Kidney (tissue), 14 donors: ENCODE data around the gene TEPSIN. TPM values are rescaled to one million over a fixed set of nuclear protein-coding genes. Genes with fewer than 3 reads are reported as not detected.

Experiments used
- DNase-seq, 5 donors: peaks; one replicate each; pipeline ENCODE4 v3.0.0-alpha.2; 2013 to 2020
- FAIRE-seq: peaks from 2 replicates; lab custom pipeline; 2012; peaks lifted over from hg19 to GRCh38; lab: Jason Lieb, UNC
- H3K27ac ChIP-seq, 2 donors: one replicate each; pipeline ENCODE4 v1.7.0; 2013; ENCODE audit warnings: low read depth in 2 of 2, low read length in 2 of 2, inconsistent platforms in 1 of 2
- H3K27me3 ChIP-seq: one replicate; pipeline ENCODE4 v1.7.1; 2013; ENCODE audit warnings: low read length, inconsistent platforms; ENCODE audit not compliant: control insufficient read depth, insufficient read depth
- H3K36me3 ChIP-seq, 3 donors: one replicate each; pipeline versions ENCODE4 v1.7.0 to v1.7.1; 2013; ENCODE audit warnings: low read length in 3 of 3, control low read depth in 1 of 3, inconsistent platforms in 1 of 3; ENCODE audit not compliant: insufficient read depth in 3 of 3, control insufficient read depth in 2 of 3
- H3K4me1 ChIP-seq, 3 donors: one replicate each; pipeline versions ENCODE4 v1.7.0 to v1.7.1; 2013; ENCODE audit warnings: low read length in 3 of 3, inconsistent platforms in 1 of 3, low read depth in 1 of 3; ENCODE audit not compliant: control insufficient read depth in 2 of 3, insufficient read depth in 2 of 3
- H3K4me3 ChIP-seq, 3 donors: one replicate each; pipeline versions ENCODE4 v1.7.0 to v1.8.1; 2013; ENCODE audit warnings: low read length in 3 of 3, control low read depth in 1 of 3, inconsistent platforms in 1 of 3
- H3K9ac ChIP-seq, 3 donors: one replicate each; pipeline versions ENCODE4 v1.7.0 to v1.7.1; 2013; ENCODE audit warnings: low read length in 3 of 3, control low read depth in 1 of 3, inconsistent platforms in 1 of 3
- H3K9me3 ChIP-seq, 3 donors: one replicate each; pipeline versions ENCODE4 v1.7.0 to v1.7.1; 2013; ENCODE audit warnings: low read length in 3 of 3, control low read depth in 1 of 3, inconsistent platforms in 1 of 3; ENCODE audit not compliant: control insufficient read depth in 2 of 3, insufficient read depth in 1 of 3
- CTCF ChIP-seq: IDR thresholded peaks from 3 replicates; pipeline ENCODE4 v1.5.1; 2012; ENCODE audit warnings: mild to moderate bottlenecking, moderate library complexity, borderline replicate concordance; ENCODE audit not compliant: insufficient read depth; ENCODE audit errors: extremely low read depth
- intact Hi-C: fragments of 100-400 bp; cut with DNase I; formaldehyde crosslinking; loops from one replicate; pipeline ENCODE4 v1.11.1; 2022
- polyA plus RNA-seq: library from polyadenylated mRNA; stranded (reverse); fragments of 350-450 nt; fragmentation: Illumina TruSeq; extraction: RNeasy Lipid Tissue Mini Kit (QIAGEN cat#74804); gene quantifications from one replicate; pipeline ENCODE4 v1.2.3, GENCODE V29; 2014; ENCODE audit warnings: low read depth, low replicate concordance; ENCODE audit not compliant: insufficient read depth
- total RNA-seq: library from RNA; stranded (reverse); fragmentation: NEBNext Ultra II Directional; extraction: Animal tissue kit (Norgen Biotek cat#: 25700); gene quantifications from one replicate; pipeline ENCODE4 v1.2.1, GENCODE V29; 2021
- donor health status: control.
- donor health status: control.
- donor health status: control.
- donor health status: control.
- donor health status: control.
- donor health status: DM: yes; HTN: yes; CAD: no.
- donor health status: Normal renal cell carcinoma (clear cell type).

The TEPSIN gene
- total and polyA plus RNA-seq, 2 donors from 2014 or later: 13.9 to 42.8 TPM

- Histone ChIP-seq H3K27ac (no peak overlapping the region), H3K4me3 (no peak overlapping the region), H3K9me3 (no peaks in the 10 kb centered on the region), H3K27me3 (no peaks in the 10 kb centered on the region), H3K9ac (no peak overlapping the region), H3K36me3 (peaks cover 0 to 37% (median 10%) of the 10 kb centered on the region in 3 donors), H3K4me1 (peaks cover 0 to 9% (median 6%) of the 10 kb centered on the region in 3 donors)
- TF ChIP-seq CTCF: no peak
- DNase-seq (no peak), FAIRE-seq (no peak)
- intact Hi-C loops: no loop called here
These were observed 21.3 kb upstream of the TEPSIN start for GRCh38 chr17:81260171-81260570.

GRCh38 chr17:81259058-81259605, 20.3 kb upstream of the TEPSIN start:
- Histone ChIP-seq H3K4me3 (no peak overlapping the region), H3K36me3 (peaks cover 0 to 33% (median 10%) of the 10 kb centered on the region in 3 donors), H3K9me3 (no peaks in the 10 kb centered on the region), H3K27ac (no peak overlapping the region), H3K4me1 (peaks cover 0 to 12% (median 9%) of the 10 kb centered on the region in 3 donors), H3K9ac (no peak overlapping the region), H3K27me3 (no peaks in the 10 kb centered on the region)
- intact Hi-C loops: loop anchor here (10.0 kb wide), 1 partner anchor 226 kb away; no protein-coding TSS in a partner anchor
- TF ChIP-seq CTCF: no peak
- DNase-seq (no peak), FAIRE-seq (no peak)

GRCh38 chr17:81258292-81258691, 19.4 kb upstream of the TEPSIN start:
- DNase-seq: peak in 4 of 5 donors; percentile 84 to 87 (median 85)
- H3K36me3 ChIP-seq: peaks cover 0 to 24% (median 10%) of the 10 kb centered on the region in 3 donors
- no peak overlapping the region for H3K27ac ChIP-seq
- FAIRE-seq: no peak
- no peaks in the 10 kb centered on the region for H3K9me3 ChIP-seq
- H3K27me3 ChIP-seq: no peaks in the 10 kb centered on the region
- intact Hi-C loops: loop anchor here (10.0 kb wide), 1 partner anchor 227 kb away; no protein-coding TSS in a partner anchor
- peaks cover 0 to 12% (median 9%) of the 10 kb centered on the region in 3 donors for H3K4me1 ChIP-seq
- TF ChIP-seq CTCF: no peak
- no peak overlapping the region for H3K4me3 ChIP-seq
- H3K9ac ChIP-seq: no peak overlapping the region
